Stimulated activated effector memory CD8-positive, alpha-beta T cell treated with anti-CD3 and anti-CD28 coated beads, Interleukin-12 subunit alpha, Interleukin-12 subunit beta, amount 100 ng/mL, for 72 hours (primary cell): ENCODE results near the gene TEN1.

Experiments used
- ATAC-seq: fragments of 150-1000 bp; cut with Tn5 transposase; 2 replicates; pipeline ENCODE4 v1.10.0; 2021
- DNase-seq, 2 donors: peaks; one replicate each; pipeline ENCODE4 v3.0.0; 2021 to 2022; ENCODE audit warnings: low spot score in 2 of 2
- H3K27ac Mint-ChIP-seq: one replicate; pipeline ENCODE4 v1.8.0; 2022; ENCODE audit warnings: mild to moderate bottlenecking, mixed read lengths
- H3K36me3 Mint-ChIP-seq: one replicate; pipeline ENCODE4 v1.8.0; 2022; ENCODE audit warnings: mild to moderate bottlenecking, mixed read lengths
- H3K4me1 Mint-ChIP-seq: one replicate; pipeline ENCODE4 v1.8.0; 2022; ENCODE audit warnings: mixed read lengths
- H3K4me3 Mint-ChIP-seq: one replicate; pipeline ENCODE4 v1.8.0; 2022; ENCODE audit warnings: mild to moderate bottlenecking, mixed read lengths
- H3K9me3 Mint-ChIP-seq: one replicate; pipeline ENCODE4 v1.8.0; 2022; ENCODE audit warnings: mixed read lengths

Gene TEN1

DNA sequence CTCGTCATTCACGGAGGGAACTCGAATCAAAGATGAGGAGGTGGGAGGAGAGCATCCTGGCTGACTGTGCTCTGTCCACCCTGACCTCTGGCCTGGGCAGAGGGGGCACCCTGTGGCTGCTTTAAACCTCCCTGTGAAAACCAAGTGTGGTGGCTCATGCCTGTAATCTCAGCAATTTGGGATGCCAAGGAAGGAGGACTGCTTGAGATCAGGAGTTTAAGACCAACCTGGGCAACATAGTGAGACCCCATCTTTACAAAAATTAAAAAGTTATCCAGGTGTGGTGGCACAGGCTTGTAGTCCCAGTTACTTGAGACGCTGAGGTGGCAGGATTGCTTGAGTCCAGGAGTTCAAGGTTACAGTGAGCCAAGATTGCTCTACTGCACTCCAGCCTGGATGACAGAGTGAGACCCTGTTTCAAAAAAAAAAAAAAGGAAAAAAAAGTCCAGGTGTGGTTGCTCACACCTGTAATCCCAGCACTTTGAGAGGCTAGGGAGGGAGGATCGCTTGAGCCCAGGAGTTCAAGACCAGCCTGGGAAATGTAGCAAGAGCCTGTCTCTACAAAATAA is 15.8 kb downstream of the TEN1 start:
- H3K4me3 Mint-ChIP-seq: no peak overlapping the region
- peak overlapping the region; percentile 63 for H3K27ac Mint-ChIP-seq
- ATAC-seq: no peak
- no peaks in the 10 kb centered on the region for H3K9me3 Mint-ChIP-seq
- H3K36me3 Mint-ChIP-seq: peaks cover 59% of the 10 kb centered on the region
- H3K4me1 Mint-ChIP-seq: peaks cover 18% of the 10 kb centered on the region
- DNase-seq: no peak

DNA sequence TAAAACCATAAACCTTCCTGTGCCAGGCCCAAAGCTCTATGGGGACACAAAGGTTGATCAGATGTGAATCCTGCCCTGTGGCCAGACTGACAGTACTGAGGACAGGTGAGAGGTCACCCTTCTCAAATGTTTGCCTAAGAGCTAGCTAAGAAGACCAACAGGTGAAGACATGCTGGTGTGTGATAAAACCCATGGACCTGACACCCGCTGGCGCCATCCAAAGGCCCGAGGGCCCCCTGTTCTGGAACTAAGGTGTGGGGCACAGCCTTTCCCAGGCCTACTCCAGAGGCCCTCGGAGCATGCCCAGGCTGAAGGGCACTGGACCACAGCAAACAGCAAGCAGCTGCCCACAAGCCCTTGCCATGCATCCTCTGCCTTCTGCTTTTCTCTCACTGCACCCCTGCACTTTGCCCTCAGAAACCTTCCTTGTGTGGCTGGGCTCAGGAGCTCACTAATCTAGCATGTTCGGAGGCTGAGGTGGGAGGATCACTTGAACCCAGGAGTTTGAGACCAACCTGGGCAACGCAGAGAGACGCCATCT is 16.4 kb downstream of the TEN1 start:
- Mint-ChIP-seq H3K4me1 (peaks cover 18% of the 10 kb centered on the region), H3K4me3 (no peak overlapping the region), H3K36me3 (peaks cover 54% of the 10 kb centered on the region), H3K9me3 (no peaks in the 10 kb centered on the region), H3K27ac (peak overlapping the region; percentile 63)
- DNase-seq: no peak
- ATAC-seq: no peak

DNA sequence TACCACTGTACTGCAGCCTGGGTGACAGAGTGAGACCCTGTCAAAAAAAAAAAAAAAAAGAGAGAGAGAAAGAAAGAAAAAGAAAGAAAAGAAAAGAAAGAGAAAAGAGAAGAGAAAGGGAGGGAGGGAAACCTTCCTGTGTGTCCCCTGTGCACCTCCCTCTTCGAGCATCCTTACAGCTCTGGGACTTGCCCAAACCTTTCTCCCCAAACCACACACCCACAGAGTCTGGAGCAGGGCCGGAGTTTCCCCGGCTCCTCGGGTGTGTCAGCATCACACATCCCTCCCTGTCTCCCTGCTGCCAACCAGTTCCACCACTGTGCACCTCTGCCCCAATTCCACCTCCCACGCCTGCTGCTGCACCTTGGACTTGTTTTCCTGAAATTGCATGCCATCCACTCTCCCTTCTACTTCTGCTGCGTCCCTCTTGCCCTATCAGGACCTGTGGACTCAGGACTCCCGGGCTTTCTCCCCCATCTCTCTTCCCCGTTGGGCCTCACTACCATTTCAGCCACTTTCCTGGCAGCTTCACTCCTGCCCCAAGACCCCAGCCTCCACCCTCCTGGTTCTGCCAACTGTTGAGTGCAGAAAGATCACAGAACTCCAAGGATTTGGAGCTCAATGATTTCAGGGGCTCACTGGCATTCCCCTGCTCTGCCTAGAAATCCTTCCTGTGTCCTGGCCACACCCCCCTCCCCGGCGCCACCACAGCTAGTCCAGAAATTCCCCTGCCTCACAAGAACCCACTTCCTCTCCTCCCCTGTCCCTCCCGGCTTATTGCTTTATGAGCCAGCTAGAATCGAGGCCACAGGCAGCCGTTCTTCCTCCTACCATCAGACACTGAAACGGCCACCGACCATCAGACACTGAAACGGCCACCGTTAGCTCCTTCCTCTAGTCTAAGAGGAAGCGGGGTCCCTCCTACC is 17.9 kb downstream of the TEN1 start:
- Mint-ChIP-seq H3K4me1 (peaks cover 18% of the 10 kb centered on the region), H3K36me3 (peaks cover 39% of the 10 kb centered on the region), H3K27ac (peak overlapping the region; percentile 95), H3K9me3 (no peaks in the 10 kb centered on the region), H3K4me3 (peak overlapping the region; percentile 65)
- peak in 1 of 2 donors; percentile 61 for DNase-seq
- ATAC-seq: peak; percentile 72

DNA sequence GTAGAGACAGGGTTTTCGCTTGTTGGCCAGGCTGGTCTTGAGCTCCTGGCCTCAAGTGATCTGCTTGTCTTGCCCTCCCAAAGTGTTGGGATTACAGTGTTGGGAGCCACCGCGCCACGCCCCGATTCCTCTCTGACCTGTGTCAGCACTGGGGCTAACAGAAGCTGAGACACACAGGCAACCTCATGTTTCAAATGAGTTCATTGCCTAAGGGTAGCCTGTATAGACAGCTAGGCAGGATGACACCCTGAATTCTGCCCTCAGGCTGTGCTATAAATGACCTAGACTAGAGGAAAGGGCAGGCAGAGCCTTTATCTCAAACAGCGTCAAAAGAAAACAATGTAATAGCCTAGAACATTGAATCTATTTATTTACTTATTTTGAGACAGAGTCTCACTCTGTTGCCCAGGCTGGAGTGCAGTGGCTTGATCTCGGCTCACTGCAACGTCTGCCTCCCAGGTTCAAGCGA is 19.3 kb downstream of the TEN1 start:
- Mint-ChIP-seq H3K27ac (peak overlapping the region; percentile 95), H3K36me3 (peaks cover 24% of the 10 kb centered on the region), H3K4me1 (peaks cover 18% of the 10 kb centered on the region), H3K9me3 (no peaks in the 10 kb centered on the region), H3K4me3 (no peak overlapping the region)
- no peak for ATAC-seq
- no peak for DNase-seq

DNA sequence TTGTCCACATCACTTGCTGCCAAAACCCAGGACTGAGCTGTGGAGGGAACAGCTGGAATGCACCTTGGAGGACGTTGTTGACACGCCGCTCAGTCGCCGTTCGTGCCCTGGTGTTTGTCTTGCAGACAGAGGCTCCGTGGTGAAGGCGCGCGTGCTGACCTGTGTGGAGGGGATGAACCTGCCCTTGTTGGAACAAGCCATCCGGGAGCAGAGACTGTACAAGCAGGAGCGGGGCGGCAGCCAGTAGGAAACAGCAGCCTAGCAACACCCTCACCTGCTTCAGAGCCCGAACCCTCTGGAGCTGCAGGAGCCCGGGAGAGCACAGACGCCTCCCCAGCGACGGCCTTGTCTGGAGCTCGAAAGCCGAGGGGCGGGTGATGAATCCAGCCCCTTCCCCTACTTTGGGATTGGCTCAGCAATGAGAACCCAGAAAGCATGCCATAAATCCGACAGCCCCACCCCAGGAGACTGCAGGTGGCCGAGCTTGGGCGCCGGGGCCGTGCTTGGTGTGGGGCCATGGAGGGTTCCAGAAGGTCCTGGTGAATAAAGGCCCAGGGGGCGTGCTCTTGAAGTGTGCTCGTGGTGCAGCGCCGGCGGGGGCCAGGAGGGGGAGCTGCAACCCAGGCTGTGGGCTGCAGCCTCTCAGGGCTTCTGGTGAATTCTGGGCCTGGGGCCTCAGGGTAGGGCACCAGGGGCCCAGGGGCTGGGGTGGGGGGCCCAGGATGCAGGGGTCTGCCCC is 21.1 kb downstream of the TEN1 start:
- ATAC-seq: peak; percentile 72
- H3K36me3 Mint-ChIP-seq: peaks cover 16% of the 10 kb centered on the region
- peaks cover 18% of the 10 kb centered on the region for H3K4me1 Mint-ChIP-seq
- no peak overlapping the region for H3K4me3 Mint-ChIP-seq
- DNase-seq: peak; percentile 60 to 86
- H3K27ac Mint-ChIP-seq: no peak overlapping the region
- H3K9me3 Mint-ChIP-seq: no peaks in the 10 kb centered on the region

DNA sequence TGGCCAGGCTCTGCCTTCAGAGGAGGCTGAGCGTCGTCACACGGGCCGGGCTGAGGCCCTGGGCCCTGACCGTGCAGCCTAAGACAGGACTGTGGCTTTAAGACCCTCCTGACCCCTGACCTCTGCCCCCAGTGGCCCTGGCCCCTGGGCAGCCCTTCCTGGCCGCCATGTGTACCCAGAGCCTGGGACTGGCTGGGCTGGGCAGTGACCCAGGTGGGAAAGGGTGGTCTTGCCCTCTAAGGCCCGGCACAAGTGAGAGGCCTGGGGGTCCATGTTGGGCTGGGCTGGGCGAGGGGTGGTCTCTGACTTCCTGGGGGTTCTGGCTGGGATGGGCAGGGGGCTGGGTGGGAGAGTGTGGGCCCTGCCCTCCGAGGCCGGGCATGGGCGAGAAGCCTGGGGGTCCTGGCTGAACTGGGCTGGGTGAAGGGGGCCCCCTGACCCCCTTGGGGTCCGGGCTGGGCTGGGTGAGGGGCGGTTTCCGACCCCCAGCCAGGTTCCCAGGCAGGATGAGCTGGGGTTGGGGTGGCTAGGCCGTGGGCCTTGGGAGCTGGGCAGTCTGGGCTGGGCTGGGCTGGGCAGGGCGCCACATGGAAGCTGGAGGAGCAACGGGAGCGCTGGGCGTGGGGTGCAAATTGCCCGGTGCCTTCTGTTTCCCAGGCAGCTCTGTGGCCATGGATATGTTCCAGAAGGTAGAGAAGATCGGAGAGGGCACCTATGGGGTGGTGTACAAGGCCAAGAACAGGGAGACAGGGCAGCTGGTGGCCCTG is 21.9 kb downstream of the TEN1 start, which contains the start of gene CDK3:
TSS of gene CDK3 (plus strand) at position 101 of the 767 bp plus-strand sequence. CDS start at position 672, 571 bp downstream.
- H3K9me3 Mint-ChIP-seq: no peaks in the 10 kb centered on the region
- H3K36me3 Mint-ChIP-seq: peaks cover 16% of the 10 kb centered on the region
- H3K4me1 Mint-ChIP-seq: peaks cover 26% of the 10 kb centered on the region
- ATAC-seq (peak; percentile 2), DNase-seq (no peak)
- peak within 1 kb of the TSS; percentile 63 for H3K27ac Mint-ChIP-seq
- H3K4me3 Mint-ChIP-seq: no peak within 1 kb of the TSS

DNA sequence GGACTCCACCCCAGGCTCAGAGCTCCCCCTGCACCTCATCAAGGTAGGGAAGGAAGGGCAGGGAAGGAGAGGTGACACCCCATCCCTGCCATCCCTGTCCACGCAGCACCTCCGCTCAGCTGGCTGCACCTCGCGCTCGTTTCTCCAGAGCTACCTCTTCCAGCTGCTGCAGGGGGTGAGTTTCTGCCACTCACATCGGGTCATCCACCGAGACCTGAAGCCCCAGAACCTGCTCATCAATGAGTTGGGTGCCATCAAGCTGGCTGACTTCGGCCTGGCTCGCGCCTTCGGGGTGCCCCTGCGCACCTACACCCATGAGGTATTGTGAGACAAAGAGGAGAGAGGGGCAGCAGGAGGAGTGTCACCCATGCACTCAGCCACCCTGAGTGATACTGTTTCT is 23.1 kb downstream of the TEN1 start:
- peak overlapping the region; percentile 63 for H3K27ac Mint-ChIP-seq
- H3K36me3 Mint-ChIP-seq: peaks cover 8% of the 10 kb centered on the region
- no peaks in the 10 kb centered on the region for H3K9me3 Mint-ChIP-seq

DNA sequence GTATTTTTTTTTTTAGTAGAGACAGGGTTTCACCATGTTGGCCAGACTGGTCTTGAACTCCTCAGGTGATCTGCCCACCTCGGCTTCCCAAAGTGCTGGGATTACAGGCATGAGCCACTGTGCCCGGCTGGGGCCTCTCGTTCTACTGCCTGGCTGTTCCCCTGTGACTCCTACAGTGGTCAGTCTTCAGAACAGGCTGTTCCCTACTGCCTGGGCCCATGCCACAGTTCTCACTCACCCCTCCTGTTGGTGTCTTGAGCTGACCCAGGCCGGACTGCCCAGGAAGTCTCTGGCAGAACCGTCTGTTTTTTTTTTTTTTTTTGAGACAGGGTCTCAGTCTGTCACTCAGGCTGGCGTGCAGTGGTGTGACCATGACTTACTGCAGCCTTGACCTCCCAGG is 24.9 kb downstream of the TEN1 start:
- Mint-ChIP-seq H3K36me3 (peaks cover 8% of the 10 kb centered on the region), H3K9me3 (no peaks in the 10 kb centered on the region), H3K27ac (peak overlapping the region; percentile 1), H3K4me1 (peaks cover 8% of the 10 kb centered on the region), H3K4me3 (no peak overlapping the region)
- DNase-seq (no peak), ATAC-seq (no peak)

More for the DNA sequence above, 23.1 kb downstream of the TEN1 start:
- no peak for ATAC-seq
- no peak overlapping the region for H3K4me3 Mint-ChIP-seq
- no peak for DNase-seq
- peaks cover 17% of the 10 kb centered on the region for H3K4me1 Mint-ChIP-seq

DNA sequence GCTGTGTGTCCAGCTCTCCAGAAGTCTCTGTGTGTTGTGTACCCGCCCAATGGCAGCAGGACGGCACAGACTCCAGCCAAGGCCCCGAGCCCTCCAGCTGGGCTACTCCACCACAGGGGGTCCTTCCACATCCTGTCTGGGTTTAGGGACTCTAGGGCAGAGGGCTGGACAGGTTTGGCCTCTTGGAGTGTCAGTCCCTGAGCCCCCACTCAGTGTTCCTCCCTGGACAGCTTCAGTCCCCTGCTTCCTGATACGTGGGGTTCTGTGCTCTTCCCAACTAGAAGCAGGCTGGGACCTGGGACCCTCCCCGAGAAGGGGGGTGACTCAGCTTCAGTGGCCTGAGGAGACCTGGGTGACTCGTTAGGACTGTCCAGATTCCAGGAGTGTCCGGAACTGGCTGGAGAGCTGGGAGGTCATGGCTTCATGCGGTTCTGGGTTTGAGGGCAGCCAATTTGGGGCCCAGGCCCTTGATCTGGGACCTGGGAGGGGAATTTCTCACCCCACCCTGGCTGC is 25.8 kb downstream of the TEN1 start:
- no peak for ATAC-seq
- peaks cover 16% of the 10 kb centered on the region for H3K4me1 Mint-ChIP-seq
- H3K27ac Mint-ChIP-seq: no peak overlapping the region
- peaks cover 15% of the 10 kb centered on the region for H3K36me3 Mint-ChIP-seq
- DNase-seq: no peak
- no peaks in the 10 kb centered on the region for H3K9me3 Mint-ChIP-seq
- no peak overlapping the region for H3K4me3 Mint-ChIP-seq

DNA sequence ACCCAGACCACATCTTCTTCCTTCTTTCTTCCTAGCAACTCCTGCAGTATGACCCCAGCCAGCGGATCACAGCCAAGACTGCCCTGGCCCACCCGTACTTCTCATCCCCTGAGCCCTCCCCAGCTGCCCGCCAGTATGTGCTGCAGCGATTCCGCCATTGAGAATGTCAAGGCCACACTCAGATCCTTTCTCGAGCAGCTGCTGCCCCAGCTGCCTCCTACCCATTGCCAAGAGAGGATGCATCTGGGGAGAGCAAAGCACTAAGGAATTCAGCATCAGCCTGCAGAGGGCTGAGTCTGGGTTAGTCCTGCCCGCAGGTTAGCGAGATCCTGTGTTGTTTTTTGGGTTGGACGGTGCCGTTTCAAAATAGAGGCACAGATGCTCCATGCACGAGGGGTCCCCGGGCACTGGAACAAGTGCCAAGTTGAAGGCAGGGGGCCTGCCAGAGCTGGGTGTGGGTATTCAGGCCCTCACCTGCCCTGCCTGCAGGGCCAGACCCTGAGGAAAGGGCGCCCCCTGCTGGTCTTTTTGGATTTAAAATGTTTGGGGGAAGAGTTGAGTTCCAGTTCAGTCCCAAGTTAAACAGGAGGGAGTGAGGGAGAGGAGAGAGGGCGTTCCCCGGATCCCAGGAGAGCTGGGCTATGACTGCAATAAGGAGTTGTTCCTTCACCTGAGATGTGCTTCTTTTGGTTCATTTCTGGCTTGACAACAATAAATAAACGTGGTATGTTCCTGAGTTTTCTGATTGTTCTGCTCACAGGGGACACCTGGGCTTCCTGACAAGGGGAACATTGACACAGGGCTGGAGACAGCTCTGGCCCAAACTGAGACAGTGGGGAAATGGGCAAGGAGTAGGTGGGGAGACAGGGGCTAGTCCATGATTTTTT is 26.5 kb downstream of the TEN1 start:
- Mint-ChIP-seq H3K9me3 (no peaks in the 10 kb centered on the region), H3K27ac (no peak overlapping the region), H3K4me1 (peaks cover 21% of the 10 kb centered on the region), H3K36me3 (peaks cover 15% of the 10 kb centered on the region), H3K4me3 (no peak overlapping the region)
- ATAC-seq (peak; percentile 65), DNase-seq (peak; percentile 87 to 92)

DNA sequence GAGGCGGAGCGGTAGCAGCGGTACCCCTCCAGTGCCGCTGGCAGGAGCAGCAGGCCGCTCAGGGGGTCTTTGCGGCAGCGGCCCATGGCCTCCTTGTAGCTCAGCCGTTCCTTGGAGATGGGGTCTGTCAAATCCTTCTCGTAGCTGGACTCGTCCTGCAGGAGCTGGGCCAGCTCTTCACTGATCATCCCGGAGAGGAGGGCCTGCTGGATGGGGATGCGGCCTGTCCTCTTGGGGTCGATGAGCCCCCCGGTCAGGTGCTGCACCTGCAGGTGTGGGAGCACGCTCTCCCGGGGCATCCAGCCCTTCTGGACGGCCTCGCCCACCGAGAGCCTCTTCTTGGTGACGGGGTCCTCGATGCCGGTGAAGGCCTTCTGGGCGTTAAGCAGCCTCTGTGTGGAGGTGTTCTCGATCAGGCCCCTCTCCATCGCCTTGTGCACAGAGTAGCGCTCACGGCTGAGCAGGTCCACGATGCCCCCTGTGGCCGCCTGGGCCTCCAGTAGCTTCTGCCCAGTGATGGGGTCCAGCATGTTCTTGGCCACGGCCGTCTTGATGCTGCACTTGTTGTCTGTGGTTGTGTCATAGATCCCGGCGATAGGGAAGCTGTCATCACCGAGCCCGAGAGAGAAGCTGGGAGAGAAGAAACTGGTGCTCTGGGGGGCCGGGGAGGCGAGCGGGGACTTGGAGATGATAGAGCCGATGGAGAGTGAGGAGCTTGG is 28.2 kb downstream of the TEN1 start:
- Mint-ChIP-seq H3K36me3 (peaks cover 15% of the 10 kb centered on the region), H3K9me3 (no peaks in the 10 kb centered on the region), H3K4me3 (no peak overlapping the region), H3K27ac (no peak overlapping the region), H3K4me1 (peaks cover 21% of the 10 kb centered on the region)
- no peak for ATAC-seq
- no peak for DNase-seq

DNA sequence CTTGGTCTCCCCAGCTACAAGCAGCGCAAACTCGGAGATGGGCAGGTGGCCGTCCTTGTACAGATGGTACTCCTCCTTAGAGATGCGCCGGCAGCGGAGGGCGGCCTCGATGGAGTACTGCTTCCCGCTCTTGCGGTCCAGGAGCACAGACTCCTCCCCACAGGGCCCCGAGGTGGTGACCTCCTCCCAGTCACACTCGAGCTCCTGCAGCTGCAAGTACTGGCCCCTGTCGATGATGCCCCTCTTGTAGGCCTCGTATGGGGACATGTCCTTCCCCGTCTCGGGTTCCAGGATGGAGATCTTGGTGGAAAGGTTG is 28.8 kb downstream of the TEN1 start:
- DNase-seq (no peak), ATAC-seq (no peak)
- Mint-ChIP-seq H3K4me1 (peaks cover 21% of the 10 kb centered on the region), H3K27ac (no peak overlapping the region), H3K9me3 (no peaks in the 10 kb centered on the region), H3K4me3 (no peak overlapping the region), H3K36me3 (peaks cover 15% of the 10 kb centered on the region)

DNA sequence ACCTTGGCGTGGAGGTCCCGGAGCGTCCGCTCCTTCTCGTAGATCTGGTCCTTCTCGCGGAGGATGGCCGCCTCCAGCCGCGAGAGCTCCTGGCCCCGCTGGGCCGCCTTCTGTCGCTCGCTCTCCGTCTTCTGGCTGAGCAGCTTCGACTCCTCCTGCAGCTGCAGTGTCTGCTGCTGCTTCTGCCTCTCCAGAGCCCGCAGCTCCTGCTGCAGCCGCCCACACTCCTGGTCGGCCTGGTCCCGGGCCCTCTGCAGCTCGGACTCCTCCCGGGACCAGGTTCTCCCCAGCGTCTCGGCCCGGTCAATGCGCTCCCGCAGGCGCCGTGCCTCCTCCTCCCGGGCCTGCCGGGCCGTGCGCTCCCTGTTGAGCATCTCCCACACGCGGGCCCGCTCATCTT is 29.2 kb downstream of the TEN1 start:
- Mint-ChIP-seq H3K27ac (no peak overlapping the region), H3K4me1 (peaks cover 21% of the 10 kb centered on the region), H3K36me3 (peaks cover 15% of the 10 kb centered on the region), H3K9me3 (no peaks in the 10 kb centered on the region), H3K4me3 (no peak overlapping the region)
- no peak for ATAC-seq
- DNase-seq: no peak
